ENCODE data around the gene ZNF333.

ZNF333 gene

GRCh38 chr19:14703833-14704232, 14.0 kb downstream of the ZNF333 start:
- no peaks in the 10 kb centered on the region for H3K9me3 ChIP-seq (ENCODE audit: control insufficient read depth, low read length)
- no peak overlapping the region for H3K4me3 ChIP-seq (ENCODE audit: low read length)
- H3K4me1 ChIP-seq (ENCODE audit: control insufficient read depth, insufficient read depth, low read length) = no peaks in the 10 kb centered on the region
- peaks cover 14% of the 10 kb centered on the region for H3K36me3 ChIP-seq (ENCODE audit: control insufficient read depth, insufficient read depth, low read length)
- no peaks in the 10 kb centered on the region for H3K27me3 ChIP-seq (ENCODE audit: control insufficient read depth, insufficient read depth, low read length)
- H3K9ac ChIP-seq (ENCODE audit: low read length) = no peak overlapping the region

- Histone ChIP-seq H3K36me3 (ENCODE audit: control insufficient read depth, insufficient read depth, low read length) (peaks cover 14% of the 10 kb centered on the region), H3K9me3 (ENCODE audit: control insufficient read depth, low read length) (no peaks in the 10 kb centered on the region), H3K4me3 (ENCODE audit: low read length) (no peak overlapping the region), H3K9ac (ENCODE audit: low read length) (no peak overlapping the region), H3K4me1 (ENCODE audit: control insufficient read depth, insufficient read depth, low read length) (no peaks in the 10 kb centered on the region), H3K27me3 (ENCODE audit: control insufficient read depth, insufficient read depth, low read length) (no peaks in the 10 kb centered on the region)
These were observed 14.6 kb downstream of the ZNF333 start for GRCh38 chr19:14704450-14704849.

- H3K36me3 ChIP-seq (ENCODE audit: control insufficient read depth, insufficient read depth, low read length) = peaks cover 21% of the 10 kb centered on the region
- H3K9ac ChIP-seq (ENCODE audit: low read length) = no peak overlapping the region
- H3K27me3 ChIP-seq (ENCODE audit: control insufficient read depth, insufficient read depth, low read length) = no peaks in the 10 kb centered on the region
- no peak overlapping the region for H3K4me3 ChIP-seq (ENCODE audit: low read length)
- peaks cover 20% of the 10 kb centered on the region for H3K9me3 ChIP-seq (ENCODE audit: control insufficient read depth, low read length)
- no peaks in the 10 kb centered on the region for H3K4me1 ChIP-seq (ENCODE audit: control insufficient read depth, insufficient read depth, low read length)
These were observed 26.0 kb downstream of the ZNF333 start for GRCh38 chr19:14715841-14716240.

- Histone ChIP-seq H3K27me3 (ENCODE audit: control insufficient read depth, insufficient read depth, low read length) (no peaks in the 10 kb centered on the region), H3K4me3 (ENCODE audit: low read length) (no peak overlapping the region), H3K36me3 (ENCODE audit: control insufficient read depth, insufficient read depth, low read length) (peaks cover 21% of the 10 kb centered on the region), H3K9ac (ENCODE audit: low read length) (no peak overlapping the region), H3K4me1 (ENCODE audit: control insufficient read depth, insufficient read depth, low read length) (no peaks in the 10 kb centered on the region), H3K9me3 (ENCODE audit: control insufficient read depth, low read length) (peaks cover 20% of the 10 kb centered on the region)
These were observed 28.8 kb downstream of the ZNF333 start for GRCh38 chr19:14718522-14719116.

- no peaks in the 10 kb centered on the region for H3K4me1 ChIP-seq (ENCODE audit: control insufficient read depth, insufficient read depth, low read length)
- H3K36me3 ChIP-seq (ENCODE audit: control insufficient read depth, insufficient read depth, low read length) = peaks cover 21% of the 10 kb centered on the region
- no peaks in the 10 kb centered on the region for H3K27me3 ChIP-seq (ENCODE audit: control insufficient read depth, insufficient read depth, low read length)
- no peak overlapping the region for H3K9ac ChIP-seq (ENCODE audit: low read length)
- H3K9me3 ChIP-seq (ENCODE audit: control insufficient read depth, low read length) = peaks cover 20% of the 10 kb centered on the region
- H3K4me3 ChIP-seq (ENCODE audit: low read length) = no peak overlapping the region
These were observed 29.3 kb downstream of the ZNF333 start for GRCh38 chr19:14719162-14719561.

GRCh38 chr19:14722127-14722526, 32.3 kb downstream of the ZNF333 start:
- no peak overlapping the region for H3K4me3 ChIP-seq (ENCODE audit: low read length)
- H3K9ac ChIP-seq (ENCODE audit: low read length) = no peak overlapping the region
- H3K4me1 ChIP-seq (ENCODE audit: control insufficient read depth, insufficient read depth, low read length) = no peaks in the 10 kb centered on the region
- peaks cover 13% of the 10 kb centered on the region for H3K36me3 ChIP-seq (ENCODE audit: control insufficient read depth, insufficient read depth, low read length)
- peaks cover 15% of the 10 kb centered on the region for H3K9me3 ChIP-seq (ENCODE audit: control insufficient read depth, low read length)
- no peaks in the 10 kb centered on the region for H3K27me3 ChIP-seq (ENCODE audit: control insufficient read depth, insufficient read depth, low read length)

- Histone ChIP-seq H3K9me3 (ENCODE audit: control insufficient read depth, low read length) (no peaks in the 10 kb centered on the region), H3K4me3 (ENCODE audit: low read length) (no peak overlapping the region), H3K4me1 (ENCODE audit: control insufficient read depth, insufficient read depth, low read length) (no peaks in the 10 kb centered on the region), H3K27me3 (ENCODE audit: control insufficient read depth, insufficient read depth, low read length) (no peaks in the 10 kb centered on the region), H3K36me3 (ENCODE audit: control insufficient read depth, insufficient read depth, low read length) (no peaks in the 10 kb centered on the region), H3K9ac (ENCODE audit: low read length) (no peak overlapping the region)
These were observed 38.7 kb downstream of the ZNF333 start for GRCh38 chr19:14728595-14728994.

GRCh38 chr19:14731200-14731599, 41.4 kb downstream of the ZNF333 start:
- Histone ChIP-seq H3K9me3 (ENCODE audit: control insufficient read depth, low read length) (no peaks in the 10 kb centered on the region), H3K4me1 (ENCODE audit: control insufficient read depth, insufficient read depth, low read length) (no peaks in the 10 kb centered on the region), H3K4me3 (ENCODE audit: low read length) (no peak overlapping the region)

GRCh38 chr19:14732510-14732909, 42.7 kb downstream of the ZNF333 start:
- Histone ChIP-seq H3K4me3 (ENCODE audit: low read length) (no peak overlapping the region), H3K9ac (ENCODE audit: low read length) (no peak overlapping the region), H3K4me1 (ENCODE audit: control insufficient read depth, insufficient read depth, low read length) (no peaks in the 10 kb centered on the region), H3K36me3 (ENCODE audit: control insufficient read depth, insufficient read depth, low read length) (no peaks in the 10 kb centered on the region), H3K27me3 (ENCODE audit: control insufficient read depth, insufficient read depth, low read length) (no peaks in the 10 kb centered on the region), H3K9me3 (ENCODE audit: control insufficient read depth, low read length) (no peaks in the 10 kb centered on the region)

More at GRCh38 chr19:14731200-14731599, 41.4 kb downstream of the ZNF333 start:
- H3K36me3 ChIP-seq (ENCODE audit: control insufficient read depth, insufficient read depth, low read length) = no peaks in the 10 kb centered on the region
- no peak overlapping the region for H3K9ac ChIP-seq (ENCODE audit: low read length)
- no peaks in the 10 kb centered on the region for H3K27me3 ChIP-seq (ENCODE audit: control insufficient read depth, insufficient read depth, low read length)

GRCh38 chr19:14733574-14733973, 43.7 kb downstream of the ZNF333 start:
- no peak overlapping the region for H3K9ac ChIP-seq (ENCODE audit: low read length)
- H3K9me3 ChIP-seq (ENCODE audit: control insufficient read depth, low read length) = no peaks in the 10 kb centered on the region
- H3K4me3 ChIP-seq (ENCODE audit: low read length) = no peak overlapping the region
- no peaks in the 10 kb centered on the region for H3K27me3 ChIP-seq (ENCODE audit: control insufficient read depth, insufficient read depth, low read length)
- H3K4me1 ChIP-seq (ENCODE audit: control insufficient read depth, insufficient read depth, low read length) = no peaks in the 10 kb centered on the region
- no peaks in the 10 kb centered on the region for H3K36me3 ChIP-seq (ENCODE audit: control insufficient read depth, insufficient read depth, low read length)

- Histone ChIP-seq H3K9ac (ENCODE audit: low read length) (no peak overlapping the region), H3K9me3 (ENCODE audit: control insufficient read depth, low read length) (no peaks in the 10 kb centered on the region), H3K4me1 (ENCODE audit: control insufficient read depth, insufficient read depth, low read length) (no peaks in the 10 kb centered on the region), H3K27me3 (ENCODE audit: control insufficient read depth, insufficient read depth, low read length) (no peaks in the 10 kb centered on the region), H3K4me3 (ENCODE audit: low read length) (no peak overlapping the region), H3K36me3 (ENCODE audit: control insufficient read depth, insufficient read depth, low read length) (no peaks in the 10 kb centered on the region)
These were observed 46.1 kb downstream of the ZNF333 start for GRCh38 chr19:14735915-14736314.

- no peak overlapping the region for H3K9ac ChIP-seq (ENCODE audit: low read length)
- H3K4me3 ChIP-seq (ENCODE audit: low read length) = no peak overlapping the region
- no peaks in the 10 kb centered on the region for H3K4me1 ChIP-seq (ENCODE audit: control insufficient read depth, insufficient read depth, low read length)
- H3K9me3 ChIP-seq (ENCODE audit: control insufficient read depth, low read length) = no peaks in the 10 kb centered on the region
- H3K27me3 ChIP-seq (ENCODE audit: control insufficient read depth, insufficient read depth, low read length) = no peaks in the 10 kb centered on the region
- no peaks in the 10 kb centered on the region for H3K36me3 ChIP-seq (ENCODE audit: control insufficient read depth, insufficient read depth, low read length)
These were observed 57.0 kb downstream of the ZNF333 start for GRCh38 chr19:14746886-14747285.

- H3K4me1 ChIP-seq (ENCODE audit: control insufficient read depth, insufficient read depth, low read length) = no peaks in the 10 kb centered on the region
- no peaks in the 10 kb centered on the region for H3K36me3 ChIP-seq (ENCODE audit: control insufficient read depth, insufficient read depth, low read length)
- no peaks in the 10 kb centered on the region for H3K27me3 ChIP-seq (ENCODE audit: control insufficient read depth, insufficient read depth, low read length)
- H3K9me3 ChIP-seq (ENCODE audit: control insufficient read depth, low read length) = no peaks in the 10 kb centered on the region
- no peak overlapping the region for H3K9ac ChIP-seq (ENCODE audit: low read length)
- H3K4me3 ChIP-seq (ENCODE audit: low read length) = no peak overlapping the region
These were observed 58.8 kb downstream of the ZNF333 start for GRCh38 chr19:14748601-14749000.

Measured in mucosa of stomach (tissue), 1 donor.